CD4-positive, alpha-beta T cell treated with Interleukin-2 at 100 ng/mL for 4 hours (primary cell): ENCODE measurements around the gene CACNB2.

Experiments used
- DNase-seq: peaks from one replicate; pipeline ENCODE4 v3.0.0-alpha.2; 2020; ENCODE audit warnings: low spot score

Gene CACNB2

DNA sequence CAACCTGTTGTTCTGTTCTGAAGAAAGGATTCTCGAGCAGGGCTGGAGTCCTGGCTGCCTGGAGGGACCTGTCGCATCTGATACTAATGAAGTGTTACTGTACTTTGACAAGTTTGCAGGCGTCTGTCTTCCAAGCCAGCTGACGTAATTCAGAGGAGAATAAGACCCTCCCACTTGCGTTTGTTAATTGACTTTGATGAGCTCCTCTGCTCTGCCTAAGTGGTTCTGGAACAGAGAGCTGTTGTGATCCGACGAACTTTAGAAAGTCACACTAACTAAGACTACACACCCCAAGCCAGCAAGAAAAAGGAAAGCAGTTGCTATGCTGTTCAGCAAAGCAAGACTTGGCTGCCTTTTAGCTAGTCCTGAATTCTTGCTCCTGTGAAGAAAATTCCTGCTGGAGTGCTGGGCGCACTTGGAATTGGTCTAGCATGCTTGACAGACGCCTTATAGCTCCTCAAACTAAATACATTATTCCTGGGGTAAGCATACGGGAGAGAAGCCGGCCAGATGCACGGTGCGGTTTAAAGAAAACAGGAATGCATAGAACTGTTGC, 200.3 kb downstream of the CACNB2 start:
- no peak for DNase-seq

DNA sequence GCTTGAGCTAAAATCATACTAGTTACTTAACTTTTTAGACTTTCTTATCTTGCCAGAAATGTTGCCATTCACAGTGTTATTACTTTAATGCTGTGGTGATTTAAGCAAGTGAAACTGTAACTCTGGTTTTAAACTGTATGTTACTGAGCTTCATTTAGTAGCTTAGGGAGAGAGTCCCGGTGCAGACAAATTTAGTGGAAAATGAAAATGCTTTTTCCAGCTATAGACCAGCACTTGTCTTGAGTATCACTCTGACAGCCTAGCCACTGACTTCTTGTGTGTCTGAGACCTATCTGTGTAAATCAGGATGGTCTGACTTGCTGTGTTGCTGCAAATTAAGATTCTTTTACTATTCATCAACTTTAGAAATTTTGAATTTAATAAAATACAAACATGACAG, 200.8 kb downstream of the CACNB2 start:
- no peak for DNase-seq

DNA sequence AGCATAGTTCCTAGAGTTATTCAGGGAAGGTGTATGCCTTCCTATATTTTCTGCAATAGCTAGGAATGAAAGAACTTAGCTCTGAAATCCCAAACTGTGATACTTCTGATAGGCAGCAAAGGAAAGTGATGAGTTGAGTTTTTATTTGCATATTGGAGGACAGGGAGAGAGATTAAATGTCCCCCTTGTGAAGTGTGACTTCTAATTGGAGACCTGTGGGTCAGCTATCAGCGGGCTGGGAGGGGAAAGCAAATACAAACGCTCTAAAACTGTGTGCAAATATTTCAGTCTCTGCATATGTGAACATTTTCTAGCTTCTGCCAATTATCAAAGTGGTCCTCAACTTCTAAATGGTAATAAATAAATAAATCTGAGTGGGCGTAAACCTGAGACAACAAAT, 203.3 kb downstream of the CACNB2 start:
- DNase-seq, result no peak

DNA sequence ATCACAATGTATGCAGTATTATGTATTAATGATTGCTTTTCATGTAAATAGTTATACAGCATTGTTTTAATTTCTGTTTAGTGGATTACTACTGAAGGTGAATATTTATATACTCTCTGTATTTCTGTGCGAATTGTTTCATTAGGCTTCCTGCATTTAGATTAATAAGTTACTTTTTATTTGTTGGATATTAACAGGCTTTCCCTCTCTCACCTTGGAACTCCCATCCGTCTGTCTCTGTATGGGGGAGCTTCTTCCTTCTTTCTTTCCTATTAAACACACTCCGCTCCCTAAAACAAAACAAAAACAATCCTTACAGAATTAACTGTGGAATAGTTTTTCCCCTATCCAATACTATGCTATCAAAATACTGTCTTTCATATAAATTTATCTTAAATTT, 205.1 kb downstream of the CACNB2 start:
- DNase-seq, result no peak

DNA sequence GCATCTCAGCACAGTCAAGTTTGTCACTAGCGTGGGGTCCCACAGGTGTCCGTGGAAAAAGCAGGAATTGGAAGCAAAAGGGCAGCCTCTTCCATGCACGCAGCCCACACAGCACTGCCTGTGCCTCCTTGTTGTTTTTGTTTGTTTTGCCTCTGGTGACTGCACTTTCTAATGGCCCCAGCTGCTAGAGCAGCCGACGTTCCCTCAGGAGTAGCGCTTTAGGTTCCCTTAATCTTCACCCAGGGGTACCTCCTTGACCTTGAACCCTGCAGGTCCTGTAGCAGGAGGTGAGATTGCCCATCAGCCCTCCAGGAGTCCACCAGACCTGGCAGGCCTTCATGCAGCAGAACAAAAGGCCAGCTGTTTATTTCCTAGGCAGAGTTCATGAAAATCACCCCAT, 210.1 kb downstream of the CACNB2 start:
- DNase-seq, result no peak

DNA sequence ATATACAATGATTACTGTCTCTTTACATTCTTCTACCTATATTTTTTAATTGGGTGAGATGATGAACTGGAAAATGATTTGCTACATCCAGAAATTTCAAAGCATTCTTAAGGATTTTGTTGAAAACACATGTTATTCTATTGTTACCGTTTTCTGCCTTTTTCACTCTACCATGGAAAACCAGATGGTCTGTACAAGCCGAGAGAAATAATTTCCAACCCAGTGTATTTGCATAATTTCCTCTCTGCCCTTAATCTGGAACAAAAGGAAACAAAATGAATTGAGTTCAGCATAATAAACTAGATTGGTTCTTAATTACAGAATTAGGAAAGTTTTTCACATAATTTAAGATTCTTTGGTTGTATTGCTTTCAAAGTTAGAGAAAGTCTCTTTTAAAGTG, 211.2 kb downstream of the CACNB2 start:
- DNase-seq, result no peak

DNA sequence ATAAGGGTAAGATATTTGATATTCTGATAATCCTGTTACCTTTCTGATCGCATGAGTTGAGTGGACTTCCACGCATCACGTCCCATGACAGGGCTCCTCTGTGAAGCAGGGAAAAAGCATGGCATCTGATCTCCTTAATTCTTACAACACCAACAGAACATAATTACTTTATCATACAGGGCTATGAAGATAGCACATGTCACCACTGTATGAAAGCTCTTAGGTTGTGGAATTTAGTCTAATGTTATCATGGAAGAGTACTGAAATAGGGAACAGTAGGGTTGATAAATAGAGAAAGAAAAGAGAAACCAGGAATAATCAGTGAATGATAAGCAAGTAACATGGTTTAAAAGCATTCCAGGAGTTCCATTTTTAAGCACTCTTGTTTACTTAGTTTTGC, 212.0 kb downstream of the CACNB2 start:
- no peak for DNase-seq

DNA sequence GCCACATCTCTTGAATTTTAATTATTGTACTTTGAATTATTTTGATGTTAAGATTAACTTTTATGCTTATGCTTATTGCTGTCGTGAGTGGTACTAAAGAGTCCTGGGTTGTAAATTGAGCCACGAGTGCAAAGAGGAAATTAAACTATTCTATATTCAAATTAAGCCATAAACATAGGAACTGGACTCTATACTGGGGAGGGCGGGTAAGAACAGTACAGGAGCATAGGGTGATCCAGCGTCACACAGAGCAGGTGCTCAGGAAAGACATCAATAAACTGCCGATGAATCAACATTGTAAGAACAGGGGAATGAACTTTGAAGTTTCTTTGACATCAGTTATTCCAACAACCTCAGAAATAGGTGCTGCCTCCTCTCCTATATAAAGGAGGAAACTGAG, 219.6 kb downstream of the CACNB2 start:
- no peak for DNase-seq

DNA sequence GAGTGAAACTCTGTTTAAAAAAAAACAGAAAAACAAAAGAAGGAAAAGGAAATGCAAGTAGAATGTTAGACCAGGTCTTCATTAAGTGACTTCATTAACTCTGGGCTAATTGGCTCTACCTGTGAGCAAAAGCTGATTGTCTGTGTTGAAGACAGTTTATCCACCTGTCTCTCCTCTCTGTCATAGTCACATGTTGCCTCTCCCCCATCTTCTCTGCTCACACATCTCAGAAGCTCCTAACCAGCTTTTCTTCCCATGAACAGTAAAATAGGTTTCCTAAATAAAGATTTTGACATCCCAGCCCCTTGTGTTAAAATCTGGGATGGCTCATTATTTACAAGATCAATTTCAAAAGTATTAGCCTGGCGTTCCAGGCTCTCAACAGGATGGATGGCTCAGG, 222.7 kb downstream of the CACNB2 start:
- no peak for DNase-seq

DNA sequence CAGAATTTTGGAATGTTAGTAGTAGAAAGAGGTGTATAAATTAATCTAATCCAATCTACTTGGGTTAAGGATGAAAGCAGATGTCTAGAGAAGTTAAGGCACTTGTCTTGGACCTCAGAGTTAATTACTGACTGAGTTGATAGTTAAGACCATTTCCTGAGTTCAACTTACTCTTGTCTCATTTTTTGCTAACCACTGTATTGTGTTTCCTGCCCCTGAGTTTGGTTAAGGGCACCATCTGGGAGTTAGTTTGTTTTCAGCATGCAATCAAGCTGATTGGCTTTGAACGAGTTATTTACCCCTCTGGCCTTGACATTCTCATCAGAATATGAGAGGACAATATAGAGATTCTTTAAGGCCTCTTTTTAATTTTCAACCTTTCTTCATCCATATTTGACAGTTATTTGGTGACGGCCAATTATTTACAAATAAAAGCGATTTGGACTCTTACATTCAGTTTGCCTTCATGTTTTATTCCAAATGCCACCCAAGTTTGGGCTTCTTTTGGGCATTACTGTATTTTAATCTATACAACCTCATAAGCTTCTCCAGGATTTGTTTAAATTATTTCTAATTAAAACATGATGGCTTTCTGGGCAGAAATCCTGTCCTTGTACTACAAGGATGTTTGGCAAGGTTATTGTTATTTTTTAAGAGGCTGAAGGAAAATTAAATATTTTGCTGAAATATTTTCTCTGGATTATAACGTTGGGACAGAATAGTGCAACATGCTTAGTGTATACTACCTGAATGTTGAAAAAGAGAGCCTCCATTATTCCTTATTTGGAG, 225.0 kb downstream of the CACNB2 start:
- DNase-seq, result no peak

DNA sequence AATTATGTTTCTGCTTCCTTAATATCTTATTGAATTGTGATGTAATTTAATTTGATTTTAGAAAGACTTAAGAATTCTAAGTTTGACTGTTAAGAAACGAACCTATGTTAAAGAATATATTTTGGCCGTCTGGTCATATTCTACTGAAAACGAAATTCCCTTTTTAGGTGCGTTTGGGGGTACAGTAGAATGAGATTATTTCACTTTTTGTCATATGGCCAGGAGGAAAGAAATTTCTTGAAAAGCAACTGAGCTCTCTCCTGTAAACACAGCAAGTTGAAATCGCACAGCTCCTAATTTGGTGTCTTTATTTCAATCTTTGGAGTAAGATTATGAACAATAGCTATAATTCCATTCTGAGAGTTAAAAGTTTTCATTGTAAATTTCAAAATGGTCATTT, 227.6 kb downstream of the CACNB2 start:
- no peak for DNase-seq

DNA sequence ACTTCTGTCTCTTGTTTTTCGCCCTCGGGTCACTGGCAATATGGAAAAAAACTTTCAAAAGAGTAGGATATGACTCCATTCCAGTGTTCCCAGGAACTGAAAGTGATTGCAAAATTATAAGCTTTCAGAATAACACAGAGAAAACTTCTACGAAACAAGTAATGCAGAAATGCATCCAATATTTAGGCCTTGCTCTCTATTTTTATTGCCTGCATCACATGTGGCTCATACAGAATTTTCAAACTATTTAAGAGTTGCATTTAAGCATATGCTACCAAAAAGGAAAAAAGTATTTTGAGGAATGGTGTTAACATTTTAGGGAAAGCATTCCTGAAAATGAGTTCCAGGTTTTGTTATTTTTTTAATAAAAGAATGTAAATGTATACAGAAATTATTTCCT, 228.0 kb downstream of the CACNB2 start:
- DNase-seq, result no peak

DNA sequence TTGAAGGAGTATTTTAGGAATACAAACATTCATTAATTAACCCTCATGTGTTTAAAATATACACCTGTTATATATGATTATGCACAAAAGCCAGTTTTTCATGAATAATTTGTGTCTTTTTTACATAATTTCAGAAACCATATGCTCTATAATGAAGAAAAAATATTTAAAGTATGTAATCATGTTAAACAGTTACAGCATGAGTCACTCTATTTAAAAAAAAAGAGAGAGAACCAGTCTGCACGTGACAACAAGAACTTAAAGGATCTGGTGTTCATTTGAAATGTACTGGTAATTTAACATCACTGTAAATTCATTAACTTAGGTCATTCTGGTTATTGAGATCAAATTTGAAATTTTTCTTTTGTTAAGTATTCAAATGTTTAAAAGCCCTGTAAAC, 228.5 kb downstream of the CACNB2 start:
- DNase-seq, result no peak

DNA sequence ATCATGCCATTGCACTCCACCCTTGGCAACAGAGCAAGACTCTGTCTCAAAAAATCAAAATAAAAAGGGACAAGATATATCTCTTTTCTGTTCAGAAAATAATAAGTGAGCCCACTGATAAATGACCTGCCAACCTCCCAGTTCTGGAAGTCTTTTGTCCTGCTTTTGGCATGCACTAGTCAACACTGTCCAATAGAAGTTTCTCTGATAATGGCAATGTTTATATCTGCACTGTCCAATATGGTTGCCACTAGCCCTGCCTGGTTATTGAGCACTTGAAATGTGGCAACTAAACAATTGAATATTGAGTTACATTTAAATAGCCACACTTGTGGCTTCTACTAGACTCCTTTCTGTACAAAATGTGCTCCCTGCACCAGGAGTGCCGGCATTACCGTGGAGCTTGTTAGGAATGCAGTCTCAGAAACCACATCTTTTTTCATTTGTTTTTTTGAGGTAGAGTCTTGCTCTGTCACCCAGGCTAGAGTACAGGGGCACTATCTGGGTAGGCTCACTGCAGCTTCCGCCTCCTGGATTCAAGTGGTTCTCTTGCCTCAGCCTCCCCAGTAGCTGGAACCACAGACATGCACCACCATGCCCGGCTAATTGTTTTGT, 229.7 kb downstream of the CACNB2 start:
- DNase-seq, result no peak

DNA sequence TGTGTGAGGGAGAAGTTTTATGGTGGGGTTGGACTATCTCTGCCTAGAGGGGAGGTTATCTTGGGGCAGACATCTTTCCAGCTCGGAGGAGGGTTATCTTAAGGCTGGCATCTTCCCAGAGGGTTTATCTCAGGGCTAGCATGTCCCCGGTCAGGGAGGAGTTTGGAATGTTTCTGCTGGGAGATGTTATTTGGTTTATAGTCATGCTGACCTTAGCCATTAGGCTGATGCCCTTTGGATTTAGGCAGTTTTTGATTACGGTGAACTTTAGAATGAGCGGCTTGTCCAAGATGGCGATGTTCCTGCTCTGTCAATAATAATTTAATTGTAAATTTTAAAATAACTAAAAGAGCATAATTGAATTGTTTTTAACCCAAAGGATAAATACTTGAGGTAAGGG, 236.4 kb downstream of the CACNB2 start:
- DNase-seq, result no peak

DNA sequence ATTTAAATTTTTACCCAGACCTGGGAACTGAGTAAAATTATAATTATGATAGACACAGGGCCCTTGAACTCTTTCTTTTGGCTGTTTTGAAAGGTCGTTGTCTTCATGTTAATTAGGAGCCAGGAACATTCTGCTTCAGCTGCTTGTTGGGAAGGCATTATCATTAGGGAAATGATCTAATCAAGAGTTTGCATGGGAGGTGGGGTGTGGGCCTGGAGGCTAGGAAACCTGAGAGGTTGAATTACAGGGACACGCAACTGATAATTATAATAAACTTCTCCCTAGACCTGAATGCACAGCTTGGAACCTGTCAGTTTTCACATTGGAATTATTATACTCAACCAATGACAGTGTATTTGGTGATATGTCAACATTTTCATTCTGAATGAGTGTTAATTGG, 237.7 kb downstream of the CACNB2 start:
- DNase-seq, result no peak

DNA sequence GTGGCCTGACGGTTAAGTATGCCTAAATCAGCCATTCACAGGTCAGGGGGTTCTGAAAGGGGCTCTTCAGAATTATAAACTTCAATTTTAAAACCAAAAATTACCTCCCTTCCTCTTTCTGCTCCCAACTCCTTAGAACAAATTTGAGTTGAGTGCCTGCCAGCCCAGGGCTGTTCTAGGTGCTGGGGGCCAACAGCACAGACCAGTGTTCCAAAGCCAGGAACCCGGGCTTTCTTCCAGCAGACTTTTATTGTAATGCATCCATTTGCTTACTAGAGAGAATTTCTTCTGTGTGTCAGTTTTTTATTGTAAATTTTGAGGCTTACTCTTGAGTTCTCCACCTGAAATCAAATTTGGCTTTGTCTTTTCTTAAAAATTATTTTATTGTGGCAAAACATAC, 238.5 kb downstream of the CACNB2 start:
- no peak for DNase-seq

DNA sequence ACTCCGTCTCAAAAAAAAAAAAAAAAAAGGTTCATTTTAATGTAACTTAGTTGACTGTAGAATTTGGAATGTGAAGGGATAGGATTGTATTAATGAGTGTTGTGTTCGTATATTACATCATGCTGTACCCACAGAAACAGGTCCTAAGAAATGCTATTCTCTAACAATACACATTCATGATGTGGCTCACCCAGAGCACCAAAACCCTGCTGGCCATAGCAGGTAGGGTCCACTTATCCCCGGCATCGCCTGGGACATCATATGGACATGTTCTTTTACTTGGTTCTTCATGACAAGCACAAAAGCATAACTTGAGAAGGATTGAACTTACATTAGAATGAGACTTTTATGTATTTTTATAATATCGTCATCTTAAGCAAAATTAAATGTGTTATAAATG, 241.5 kb downstream of the CACNB2 start:
- no peak for DNase-seq

DNA sequence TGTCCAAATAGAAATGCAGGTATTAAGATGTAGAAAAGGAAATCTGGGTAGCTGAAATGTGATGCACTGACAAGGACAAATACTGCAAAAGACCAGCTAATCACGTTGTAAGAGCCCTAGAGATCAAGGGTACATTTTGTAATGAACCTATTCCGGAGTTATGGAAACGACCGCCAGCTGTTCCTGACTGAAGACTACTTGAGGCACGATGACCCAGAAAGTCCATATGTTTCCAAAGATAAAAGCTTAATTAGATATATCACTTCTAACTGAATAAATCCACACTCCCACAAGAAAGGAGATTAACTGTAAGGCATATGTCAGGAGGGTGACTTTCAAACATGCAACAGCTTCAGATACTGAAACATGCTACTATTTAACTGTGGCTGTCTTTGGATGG, 257.7 kb downstream of the CACNB2 start:
- no peak for DNase-seq

DNA sequence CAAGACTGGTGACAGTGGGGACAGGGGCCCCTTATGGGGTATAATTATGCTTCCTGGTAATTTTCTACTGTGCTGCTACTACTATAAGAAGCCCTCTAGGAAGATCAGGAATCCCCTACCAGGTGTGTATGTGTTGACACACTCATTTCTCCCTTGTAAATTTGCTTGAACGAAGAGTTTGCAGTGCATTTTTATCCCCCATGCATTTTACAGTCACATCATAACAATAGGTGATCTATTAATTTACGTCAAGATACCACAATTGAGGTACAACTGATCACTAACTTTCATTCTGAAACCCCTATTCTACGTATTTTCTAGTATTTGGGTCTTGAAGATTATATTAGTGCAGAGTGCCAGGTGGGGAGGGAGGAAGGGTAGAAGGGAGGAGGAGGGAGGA, 258.9 kb downstream of the CACNB2 start:
- no peak for DNase-seq

DNA sequence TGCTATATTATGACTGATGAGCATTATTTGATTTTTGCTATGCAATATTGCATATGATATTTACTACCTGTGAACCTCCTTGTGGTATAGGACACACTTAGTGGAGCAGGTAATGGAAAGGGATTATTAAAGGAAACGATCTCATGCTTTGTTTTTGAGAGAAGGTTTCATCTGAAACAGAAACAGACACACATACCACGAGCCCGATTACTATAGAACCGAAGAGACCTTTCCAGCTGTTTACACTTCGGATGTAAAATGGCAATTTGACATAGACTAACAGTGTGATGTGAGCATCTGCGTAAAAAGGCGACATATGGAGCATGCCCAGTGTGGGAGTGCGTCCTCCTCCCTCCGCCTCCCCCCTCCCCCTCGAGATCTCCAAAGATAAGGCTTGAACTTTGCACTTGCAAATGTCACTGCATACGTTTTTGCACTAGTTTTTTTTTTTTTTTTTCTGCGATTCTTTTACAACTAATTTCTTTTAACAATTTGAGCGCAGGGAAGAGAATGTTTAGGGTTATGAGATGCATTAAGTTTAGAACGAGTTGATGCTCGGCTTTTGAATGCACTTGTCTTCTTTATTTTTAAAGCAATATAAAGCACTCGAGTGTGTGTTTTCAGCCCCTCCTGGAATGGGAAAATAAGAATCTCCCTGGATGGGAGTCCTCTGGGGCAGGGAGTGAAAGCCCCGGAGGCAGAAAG, 260.1 kb downstream of the CACNB2 start:
- no peak for DNase-seq

DNA sequence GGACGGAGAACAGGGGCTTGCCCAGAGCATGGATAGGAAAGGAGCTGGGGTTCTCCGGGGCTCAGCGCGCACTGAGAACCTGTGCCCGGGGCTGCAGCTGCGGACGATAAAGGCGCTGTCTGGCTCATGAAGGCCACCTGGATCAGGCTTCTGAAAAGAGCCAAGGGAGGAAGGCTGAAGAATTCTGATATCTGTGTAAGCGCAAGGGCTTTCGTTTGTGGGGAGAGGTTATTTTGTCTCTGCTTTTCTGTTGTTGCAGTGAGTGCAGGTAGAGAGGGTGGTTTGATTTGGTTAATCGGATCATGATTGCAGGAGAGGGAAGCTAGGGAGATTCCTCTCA, 260.7 kb downstream of the CACNB2 start:
- no peak for DNase-seq
